CD4-positive, alpha-beta T cell (primary cell): ENCODE data around the gene SPPL2A. TPM values are rescaled to one million over a fixed set of nuclear protein-coding genes. Genes with fewer than 3 reads are reported as not detected.

Experiments
- ATAC-seq: fragments of 200-7000 bp; cut with Tn5 transposase; one replicate; pipeline ENCODE4 v1.10.0; 2022; ENCODE audit warnings: mild to moderate bottlenecking; ENCODE audit not compliant: poor library complexity
- CTCF ChIA-PET: fragments of 350-600 bp; sonication (Branson Sonifier 250); formaldehyde crosslinking; loops from one replicate; lab custom pipeline; 2021; ENCODE audit warnings: antibody characterized with exemption, inconsistent platforms; lab: Charles Lee
- POLR2A ChIA-PET: fragments of 350-600 bp; sonication (Branson Sonifier 250); formaldehyde crosslinking; loops from one replicate; lab custom pipeline; 2021; ENCODE audit warnings: antibody characterized with exemption, inconsistent platforms; lab: Charles Lee
- DNase-seq, 14 experiments: peaks; one replicate each; pipeline ENCODE4 v3.0.0-alpha.2; 2013 to 2020; ENCODE audit warnings: mixed read lengths in 2 of 14
- H3K27ac ChIP-seq, 2 donors: one replicate each; pipeline versions ENCODE4 v1.5.1 to v1.7.0; 2013; ENCODE audit warnings: low read length in 2 of 2, low read depth in 1 of 2, mild to moderate bottlenecking in 1 of 2
- H3K27me3 ChIP-seq, 2 experiments: 1 replicate in 1 of 2; 2 replicates in 1 of 2; pipeline versions ENCODE4 v1.6.1 to v1.7.0; 2013; ENCODE audit warnings: low read length in 2 of 2, control low read depth in 1 of 2, mild to moderate bottlenecking in 1 of 2, moderate library complexity in 1 of 2; ENCODE audit not compliant: insufficient read depth in 2 of 2, control insufficient read depth in 1 of 2
- H3K36me3 ChIP-seq: one replicate; pipeline ENCODE4 v1.6.1; 2013; ENCODE audit warnings: low read length, control low read depth; ENCODE audit not compliant: insufficient read depth
- H3K4me1 ChIP-seq: one replicate; pipeline ENCODE4 v1.6.1; 2013; ENCODE audit warnings: low read length, control low read depth; ENCODE audit not compliant: insufficient read depth
- H3K4me3 ChIP-seq: one replicate; pipeline ENCODE4 v1.5.1; 2013; ENCODE audit warnings: mild to moderate bottlenecking, low read length, moderate library complexity
- H3K9me3 ChIP-seq, 2 experiments: 1 replicate in 1 of 2; 2 replicates in 1 of 2; pipeline versions ENCODE4 v1.6.1 to v1.7.0; 2013; ENCODE audit warnings: low read length in 2 of 2, mild to moderate bottlenecking in 2 of 2, control low read depth in 1 of 2, moderate library complexity in 1 of 2; ENCODE audit not compliant: control insufficient read depth in 1 of 2, insufficient read depth in 1 of 2
- H3K27ac Mint-ChIP-seq: one replicate; pipeline ENCODE4 v1.8.0; 2020; ENCODE audit warnings: mixed read lengths
- H3K27me3 Mint-ChIP-seq: one replicate; pipeline ENCODE4 v1.8.0; 2021; ENCODE audit warnings: mixed read lengths
- H3K36me3 Mint-ChIP-seq: one replicate; pipeline ENCODE4 v1.8.0; 2021; ENCODE audit warnings: low read depth, mixed read lengths
- H3K4me1 Mint-ChIP-seq: one replicate; pipeline ENCODE4 v1.8.0; 2021; ENCODE audit warnings: low read depth, mixed read lengths
- H3K4me3 Mint-ChIP-seq: one replicate; pipeline ENCODE4 v1.8.0; 2020; ENCODE audit warnings: mild to moderate bottlenecking, mixed read lengths
- H3K9me3 Mint-ChIP-seq: one replicate; pipeline ENCODE4 v1.8.0; 2020; ENCODE audit warnings: mixed read lengths
- CTCF ChIP-seq: fragments of 200-600 bp; IDR thresholded peaks from one replicate; pipeline ENCODE4 v1.8.0; 2022; ENCODE audit warnings: antibody characterized with exemption, mild to moderate bottlenecking
- intact Hi-C, 2 experiments: fragments of 100-400 bp; cut with DNase I in 1 of 2; cut with micrococcal nuclease in 1 of 2; formaldehyde crosslinking; loops; one replicate each; pipeline versions ENCODE4 v1.15.1 to v1.9.0; 2023 to 2025; cut with DNase I, micrococcal nuclease
- total RNA-seq, 174 experiments: library from RNA in 2 of 174; stranded (reverse) in 2 of 174; gene quantifications; one replicate each; pipeline ENCODE4 v1.2.3 and lab custom pipeline; 2021 to 2026

Gene SPPL2A
- total RNA-seq, 2 experiments from 2014 or later, result 26.6 to 30.7 TPM

- Mint-ChIP-seq H3K27ac (no peak overlapping the region), H3K9me3 (no peaks in the 10 kb centered on the region), H3K4me1 (no peaks in the 10 kb centered on the region), H3K36me3 (no peaks in the 10 kb centered on the region), H3K4me3 (no peak overlapping the region), H3K27me3 (no peaks in the 10 kb centered on the region)
- no peaks in the 10 kb centered on the region for H3K27me3 ChIP-seq
- no peaks in the 10 kb centered on the region for H3K4me1 ChIP-seq
- no peaks in the 10 kb centered on the region for H3K9me3 ChIP-seq
- DNase-seq (no peak), ATAC-seq (no peak)
- ChIA-PET POLR2A (no interaction called here), CTCF (no interaction called here)
- no peak for TF ChIP-seq CTCF
- no peaks in the 10 kb centered on the region for H3K36me3 ChIP-seq
- intact Hi-C loops, result no loop called here
- H3K27ac ChIP-seq, result no peak overlapping the region
- no peak overlapping the region for H3K4me3 ChIP-seq
These were observed 43.2 kb upstream of the SPPL2A start for GRCh38 chr15:50808728-50809127.

GRCh38 chr15:50803479-50804180, 38.1 kb upstream of the SPPL2A start:
- Mint-ChIP-seq H3K4me3 (no peak overlapping the region), H3K36me3 (no peaks in the 10 kb centered on the region), H3K9me3 (no peaks in the 10 kb centered on the region), H3K27ac (no peak overlapping the region), H3K27me3 (no peaks in the 10 kb centered on the region), H3K4me1 (no peaks in the 10 kb centered on the region)
- Histone ChIP-seq H3K36me3 (no peaks in the 10 kb centered on the region), H3K27ac (no peak overlapping the region), H3K27me3 (no peaks in the 10 kb centered on the region), H3K9me3 (no peaks in the 10 kb centered on the region), H3K4me1 (no peaks in the 10 kb centered on the region), H3K4me3 (no peak overlapping the region)
- ATAC-seq (no peak), DNase-seq (no peak)
- no peak for TF ChIP-seq CTCF
- POLR2A ChIA-PET, result no interaction called here
- CTCF ChIA-PET, result no interaction called here
- intact Hi-C loops, result no loop called here

- Mint-ChIP-seq H3K27me3 (no peaks in the 10 kb centered on the region), H3K36me3 (no peaks in the 10 kb centered on the region), H3K9me3 (no peaks in the 10 kb centered on the region), H3K27ac (no peak overlapping the region), H3K4me1 (no peaks in the 10 kb centered on the region), H3K4me3 (no peak overlapping the region)
- Histone ChIP-seq H3K27ac (no peak overlapping the region), H3K36me3 (no peaks in the 10 kb centered on the region), H3K9me3 (no peaks in the 10 kb centered on the region), H3K27me3 (no peaks in the 10 kb centered on the region), H3K4me3 (no peak overlapping the region), H3K4me1 (no peaks in the 10 kb centered on the region)
- POLR2A ChIA-PET, result no interaction called here
- ATAC-seq (no peak), DNase-seq (no peak)
- intact Hi-C loops, result no loop called here
- CTCF ChIA-PET, result no interaction called here
- no peak for TF ChIP-seq CTCF
These were observed 35.2 kb upstream of the SPPL2A start for GRCh38 chr15:50800715-50801114.
